COLO829 (cell line): ENCODE measurements around the gene DDRGK1.
"Not testable (repeated sequence)": the region's sequence is repeated elsewhere in the genome, so short reads cannot be mapped to it uniquely, and the experiment has no call there.

Source experiments
- DNase-seq: peaks from one replicate; pipeline ENCODE4 v3.0.0; 2012; ENCODE audit warnings: low spot score

DDRGK1 gene

DNA sequence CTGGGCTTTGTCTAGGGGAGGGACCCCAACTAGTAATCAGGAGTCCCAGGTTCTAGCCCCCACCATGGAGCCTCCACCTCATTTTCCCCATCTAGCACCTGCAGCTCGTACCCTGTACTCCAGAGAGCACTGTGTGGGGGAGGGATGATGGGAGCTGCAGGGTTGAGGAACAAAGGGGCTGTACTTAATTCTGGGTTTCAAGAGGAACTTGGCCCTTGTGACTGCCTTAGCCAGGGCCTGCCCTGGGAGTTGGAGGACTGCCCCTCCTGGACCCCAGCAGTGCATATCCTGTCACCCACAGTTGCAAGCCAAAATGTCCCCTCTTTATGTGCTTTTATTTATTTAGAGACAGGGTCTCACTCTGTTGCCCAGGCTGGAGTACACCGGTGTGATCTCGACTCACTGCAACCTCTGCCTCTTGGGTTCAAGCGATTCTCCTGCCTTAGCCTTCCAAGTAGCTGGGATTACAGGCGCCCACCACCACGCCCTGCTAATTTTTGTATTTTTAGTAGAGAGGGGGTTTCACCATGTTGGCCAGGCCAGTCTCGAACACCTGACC lies 11.0 kb upstream of the DDRGK1 start:
- not testable (repeated sequence) for DNase-seq

DNA sequence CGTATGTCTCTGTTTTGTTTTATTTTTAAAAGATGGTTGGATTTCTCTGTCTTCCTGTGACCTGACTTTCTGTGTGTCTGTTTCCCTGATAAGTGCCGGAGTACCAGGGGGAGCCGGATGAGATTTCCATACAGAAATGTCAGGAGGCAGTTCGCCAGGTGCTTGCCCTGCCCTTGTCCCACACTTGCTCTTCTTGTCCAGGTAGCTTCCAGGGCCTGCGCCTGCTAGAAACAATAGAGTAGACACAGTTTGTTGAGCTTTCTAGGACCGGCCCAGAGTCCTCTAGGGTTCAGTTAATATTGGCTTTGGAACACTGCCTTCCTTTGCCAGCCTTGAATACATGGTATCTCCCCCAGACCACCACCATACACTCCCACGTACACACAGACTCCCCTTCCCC lies 8.7 kb upstream of the DDRGK1 start:
- no peak for DNase-seq

DNA sequence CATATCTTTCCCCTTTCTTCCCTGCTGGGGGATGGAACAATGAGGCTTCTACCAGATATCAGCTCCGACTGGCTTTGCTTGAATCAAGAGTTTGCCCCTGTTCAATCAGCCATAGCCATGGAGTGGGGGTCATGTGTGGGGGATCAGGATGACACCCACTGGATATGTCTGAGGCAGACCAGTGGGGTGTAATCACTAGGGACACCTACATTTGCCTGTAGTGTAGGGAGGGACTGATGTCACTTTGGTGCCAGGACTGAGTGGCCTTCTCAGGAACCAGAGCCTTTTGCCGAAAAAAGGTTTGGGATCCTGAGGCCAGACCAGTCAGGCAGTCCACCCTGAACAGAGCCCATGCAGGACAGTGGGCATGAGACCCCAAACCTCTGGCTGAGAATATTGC lies 5.9 kb upstream of the DDRGK1 start:
- no peak for DNase-seq

DNA sequence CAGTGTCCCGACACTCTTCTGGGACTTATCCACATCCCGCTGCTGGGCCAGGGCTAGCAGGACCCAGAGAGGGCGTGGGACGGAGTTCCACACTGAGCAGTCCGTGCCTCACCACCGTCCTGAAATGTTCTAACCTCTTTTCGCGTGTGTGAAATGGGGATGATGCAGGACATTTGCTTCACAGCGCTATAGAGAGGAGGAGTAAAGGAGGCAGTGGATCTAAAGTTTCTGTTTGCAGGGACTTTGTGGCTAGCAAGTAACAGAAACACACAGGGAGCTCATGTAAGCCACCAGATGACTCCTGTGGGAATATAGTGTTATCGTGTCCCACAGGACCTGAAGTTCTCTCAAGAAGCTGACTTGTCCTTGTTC lies 5.5 kb upstream of the DDRGK1 start:
- no peak for DNase-seq

DNA sequence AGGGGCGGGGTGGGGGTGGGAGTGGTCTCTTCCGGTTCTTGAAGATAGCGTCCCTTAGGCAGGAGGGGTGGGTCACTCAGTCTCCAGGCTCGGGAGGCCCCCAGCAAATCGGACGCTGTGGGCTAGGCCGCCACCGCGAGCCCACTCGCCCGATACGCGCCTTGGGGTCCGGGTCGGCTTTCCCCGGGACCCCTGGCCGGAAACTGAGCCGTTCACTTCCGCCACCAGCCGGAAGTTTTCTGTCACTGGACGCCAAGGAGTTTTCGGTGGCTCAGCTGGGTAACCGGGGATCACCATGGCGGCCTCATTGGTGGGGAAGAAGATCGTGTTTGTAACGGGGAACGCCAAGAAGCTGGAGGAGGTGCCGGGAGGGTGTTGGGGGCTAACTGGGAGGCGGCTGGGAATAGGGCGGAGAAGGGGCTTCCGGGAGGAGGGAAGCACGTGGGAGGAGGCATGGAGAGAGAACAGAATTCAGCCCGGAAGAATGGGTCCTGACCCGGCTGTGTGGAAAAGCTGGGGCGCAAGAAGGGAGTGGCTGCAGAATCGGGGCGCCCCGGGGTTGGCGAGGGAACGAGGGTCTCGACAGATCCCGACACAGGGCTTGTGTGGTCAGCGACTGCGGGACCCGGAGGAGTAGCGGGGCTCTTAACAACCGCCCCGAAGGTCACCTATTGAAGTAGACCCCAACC lies 4.9 kb upstream of the DDRGK1 start, which contains the start of gene ITPA:
Gene ITPA, plus strand, starts transcription at position 242 of the 689 bp plus-strand sequence. Its CDS starts 54 bp downstream, at position 296.
- no peak for DNase-seq

GRCh38 chr20:3208786-3209256 lies 4.3 kb upstream of the DDRGK1 start:
- no peak for DNase-seq

GRCh38 chr20:3203315-3204123 lies 963 bp downstream of the DDRGK1 start:
- no peak for DNase-seq

GRCh38 chr20:3202965-3203314 lies 1.5 kb downstream of the DDRGK1 start:
- DNase-seq, result no peak

GRCh38 chr20:3199976-3200755 lies 4.3 kb downstream of the DDRGK1 start:
- DNase-seq, result no peak

GRCh38 chr20:3199206-3199605 lies 5.3 kb downstream of the DDRGK1 start:
- no peak for DNase-seq

DNA sequence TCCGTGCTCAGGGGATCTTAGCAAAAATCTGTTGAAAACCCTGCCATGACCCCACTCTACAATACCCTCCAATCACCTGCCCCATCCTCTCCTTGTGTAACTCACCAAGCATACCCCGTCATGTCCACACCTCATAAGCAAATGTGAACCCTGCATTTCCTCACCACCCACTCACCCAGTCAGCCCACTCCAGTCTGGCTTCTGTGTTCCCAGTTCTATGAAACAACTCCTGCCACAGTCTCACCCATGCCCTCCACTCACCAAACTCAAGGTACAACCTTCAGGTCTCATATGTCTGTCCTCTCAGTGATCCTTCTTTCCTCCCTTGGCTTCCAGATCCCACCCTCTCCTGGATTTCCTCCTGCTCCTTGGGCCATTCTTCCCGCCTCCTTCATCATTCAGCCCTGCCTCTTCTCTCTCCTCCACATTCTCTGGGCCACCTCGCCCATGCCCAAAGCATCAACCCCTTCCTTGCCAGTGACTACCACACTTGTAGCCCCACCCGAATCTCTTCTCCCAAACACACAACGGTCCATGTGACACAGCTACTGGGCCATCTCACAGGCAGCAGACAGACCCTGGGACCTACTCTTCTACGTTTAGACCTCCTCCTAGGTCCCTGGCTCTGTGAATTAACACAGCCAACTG lies 8.8 kb downstream of the DDRGK1 start:
- no peak for DNase-seq

- DNase-seq, result no peak
Measured at GRCh38 chr20:3194617-3195280, 9.7 kb downstream of the DDRGK1 start.

- DNase-seq, result no peak
Measured at GRCh38 chr20:3193806-3194616, 10.5 kb downstream of the DDRGK1 start.

GRCh38 chr20:3192226-3193015 lies 12.1 kb downstream of the DDRGK1 start:
- no peak for DNase-seq

DNA sequence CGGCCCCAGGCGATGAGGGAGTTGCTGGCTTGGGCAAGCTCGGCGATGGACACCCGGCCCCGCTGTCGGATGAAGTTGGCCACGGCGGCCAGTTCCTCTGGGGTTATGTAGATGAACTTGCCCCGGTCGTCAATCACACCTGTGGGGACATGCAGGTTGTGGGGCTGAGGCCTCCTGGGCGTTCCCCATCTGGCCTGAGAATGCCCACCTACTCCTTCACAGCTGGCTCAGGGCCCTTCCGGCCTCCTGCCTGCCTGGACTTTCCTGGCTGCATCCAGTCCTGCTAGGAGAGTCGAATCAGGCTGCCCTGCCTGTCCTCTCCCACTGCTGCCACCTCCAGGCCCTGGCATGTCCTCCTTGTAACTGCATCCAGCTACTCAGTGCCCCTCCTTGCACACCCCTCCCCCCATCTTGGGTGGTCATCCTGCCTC lies 13.8 kb downstream of the DDRGK1 start:
- DNase-seq, result no peak

DNA sequence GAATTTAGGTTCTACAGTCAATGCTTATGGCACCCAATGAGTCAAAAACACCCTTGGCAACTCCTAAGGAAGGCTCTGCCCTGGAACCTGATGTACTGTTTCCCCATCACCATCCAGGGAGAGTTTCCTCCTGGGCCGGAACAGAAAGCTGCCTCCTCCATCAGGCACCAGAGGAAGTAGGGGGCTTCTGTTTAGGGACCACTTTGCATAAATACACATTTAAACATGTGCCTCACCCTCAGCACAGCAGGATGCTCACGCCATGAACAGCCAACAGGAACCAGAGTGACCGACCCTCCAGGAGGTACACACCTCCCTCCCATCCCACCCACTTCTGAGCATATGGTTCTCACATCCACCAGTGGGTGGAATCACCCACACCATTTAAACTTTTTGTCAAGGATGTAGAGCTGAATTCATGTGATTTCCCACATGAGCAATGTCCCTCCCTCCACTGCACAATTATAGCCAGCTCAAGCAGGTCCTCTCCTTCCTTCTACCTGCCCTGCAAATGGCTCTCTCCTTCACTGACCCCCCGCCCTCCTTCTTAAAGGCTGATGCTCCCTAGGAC lies 14.8 kb downstream of the DDRGK1 start:
- no peak for DNase-seq

GRCh38 chr20:3188823-3189413 lies 15.6 kb downstream of the DDRGK1 start:
- DNase-seq, result no peak

DNA sequence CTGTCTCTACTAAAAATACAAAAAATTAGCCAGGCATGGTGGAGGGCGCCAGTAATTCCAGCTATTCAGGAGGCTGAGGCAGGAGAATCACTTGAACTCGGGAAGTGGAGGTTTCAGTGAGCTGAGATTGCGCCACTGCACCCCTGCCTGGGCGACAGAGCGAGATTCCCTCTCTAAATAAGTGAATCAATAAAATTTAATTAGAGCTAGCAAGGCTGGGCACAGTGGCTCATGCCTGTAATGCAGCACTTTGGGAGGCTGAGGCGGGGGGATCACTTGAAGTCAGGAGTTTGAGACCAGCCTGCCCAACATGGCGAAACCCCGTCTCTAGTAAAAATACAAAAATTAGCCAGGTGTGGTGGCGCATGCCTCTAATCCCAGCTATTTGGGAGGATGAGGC lies 16.6 kb downstream of the DDRGK1 start:
- not testable (repeated sequence) for DNase-seq
